ENCODE data around the gene SSBP3. TPM values are rescaled to one million over a fixed set of nuclear protein-coding genes. Genes with fewer than 3 reads are reported as not detected.

SSBP3 gene
- total RNA-seq, 2 donors from 2014 or later: 63.8 to 76.5 TPM

DNA sequence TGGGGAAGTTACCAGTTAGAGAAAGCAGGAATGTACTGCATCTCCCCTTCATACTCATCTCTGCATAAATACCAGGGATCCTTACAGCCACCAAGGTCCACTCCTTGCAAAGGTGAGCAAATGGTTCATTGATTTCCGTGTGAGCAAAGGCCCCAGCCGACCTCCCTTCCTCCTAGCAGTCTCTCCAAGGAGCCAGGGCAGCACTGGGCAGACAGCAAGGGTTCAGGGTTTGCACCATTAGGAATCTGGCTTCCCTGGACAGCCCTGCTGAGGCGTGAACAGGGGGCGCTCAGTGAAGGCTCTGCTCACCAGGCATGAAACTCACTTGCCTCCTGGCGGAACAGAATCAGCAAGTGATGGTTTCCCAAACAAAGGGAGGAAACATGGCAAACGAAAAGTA is 140.5 kb downstream of the SSBP3 start:
- no peaks in the 10 kb centered on the region for H3K27me3 ChIP-seq
- no peak for DNase-seq
- no peaks in the 10 kb centered on the region for H3K36me3 ChIP-seq
- no peaks in the 10 kb centered on the region for H3K9me3 ChIP-seq
- no peak for TF ChIP-seq CTCF (IDR thresholded peaks at IDR 0.05)
- intact Hi-C loops (cut with DNase I): no loop called here
- H3K4me1 ChIP-seq: no peaks in the 10 kb centered on the region
- no peak overlapping the region for H3K4me3 ChIP-seq
- no peak overlapping the region for H3K9ac ChIP-seq (ENCODE audit: low read depth in 2 of 2, low read length in 2 of 2)
- no peak overlapping the region for H3K27ac ChIP-seq

DNA sequence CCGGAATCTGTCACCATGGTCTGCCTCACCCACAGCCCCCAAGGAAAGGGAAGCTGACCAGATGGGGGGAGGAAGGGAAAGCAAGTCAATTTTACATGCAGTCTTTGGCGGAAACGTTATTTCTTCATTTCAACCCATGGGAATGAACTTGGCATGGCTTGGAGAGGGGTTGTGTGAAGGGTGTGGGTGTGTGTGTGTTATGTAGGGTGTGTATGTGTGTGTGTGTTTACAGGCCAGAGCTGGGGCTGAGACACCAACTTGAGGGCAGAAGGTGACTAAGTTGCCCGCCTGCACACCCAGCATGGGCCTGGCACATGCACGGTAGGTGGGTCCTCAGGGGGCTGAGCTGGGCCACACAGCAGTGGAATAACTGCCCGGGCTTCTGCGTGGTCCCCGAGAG is 141.1 kb downstream of the SSBP3 start:
- intact Hi-C loops (cut with DNase I): no loop called here
- no peak overlapping the region for H3K4me3 ChIP-seq
- no peaks in the 10 kb centered on the region for H3K4me1 ChIP-seq
- no peaks in the 10 kb centered on the region for H3K36me3 ChIP-seq
- no peaks in the 10 kb centered on the region for H3K27me3 ChIP-seq
- no peak overlapping the region for H3K27ac ChIP-seq
- no peak for TF ChIP-seq CTCF (IDR thresholded peaks at IDR 0.05)
- H3K9ac ChIP-seq (ENCODE audit: low read depth in 2 of 2, low read length in 2 of 2): no peak overlapping the region
- no peaks in the 10 kb centered on the region for H3K9me3 ChIP-seq
- DNase-seq: no peak

- Histone ChIP-seq H3K9me3 (no peaks in the 10 kb centered on the region), H3K4me3 (no peak overlapping the region), H3K9ac (ENCODE audit: low read depth in 2 of 2, low read length in 2 of 2) (no peak overlapping the region), H3K36me3 (no peaks in the 10 kb centered on the region), H3K27ac (no peak overlapping the region), H3K27me3 (no peaks in the 10 kb centered on the region), H3K4me1 (no peaks in the 10 kb centered on the region)
- intact Hi-C loops (cut with DNase I): no loop called here
- DNase-seq: no peak
- TF ChIP-seq CTCF (IDR thresholded peaks at IDR 0.05): no peak
Measured at GRCh38 chr1:54263601-54264226, 142.5 kb downstream of the SSBP3 start.

DNA sequence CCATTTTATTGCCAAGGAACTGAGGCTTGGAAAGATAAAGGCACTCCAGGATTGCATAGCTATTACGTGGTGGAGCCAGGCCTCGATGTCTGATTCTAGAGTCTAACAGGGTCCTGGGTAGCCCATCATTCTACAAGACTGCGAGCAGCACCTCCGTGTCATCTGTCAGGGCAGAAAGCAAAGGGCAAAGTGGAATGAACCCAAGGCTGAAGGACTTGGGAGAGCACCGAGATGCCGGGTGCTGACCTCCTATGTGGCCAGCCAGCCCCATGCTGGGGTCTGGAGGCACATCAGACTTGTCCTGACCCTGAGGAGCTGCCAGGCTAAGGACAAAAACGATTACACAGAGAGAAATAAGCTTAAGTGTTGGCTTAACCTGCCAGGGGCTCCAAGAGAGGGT is 143.9 kb downstream of the SSBP3 start:
- no peak for TF ChIP-seq CTCF (IDR thresholded peaks at IDR 0.05)
- no peak for DNase-seq
- Histone ChIP-seq H3K4me1 (no peaks in the 10 kb centered on the region), H3K27me3 (no peaks in the 10 kb centered on the region), H3K36me3 (no peaks in the 10 kb centered on the region), H3K27ac (no peak overlapping the region), H3K9ac (ENCODE audit: low read depth in 2 of 2, low read length in 2 of 2) (no peak overlapping the region), H3K9me3 (no peaks in the 10 kb centered on the region), H3K4me3 (no peak overlapping the region)
- intact Hi-C loops (cut with DNase I): no loop called here

GRCh38 chr1:54260810-54261209 is 145.4 kb downstream of the SSBP3 start:
- TF ChIP-seq CTCF (IDR thresholded peaks at IDR 0.05): no peak
- Histone ChIP-seq H3K9ac (ENCODE audit: low read depth in 2 of 2, low read length in 2 of 2) (no peak overlapping the region), H3K36me3 (no peaks in the 10 kb centered on the region), H3K4me1 (no peaks in the 10 kb centered on the region), H3K4me3 (no peak overlapping the region), H3K9me3 (no peaks in the 10 kb centered on the region), H3K27ac (no peak overlapping the region), H3K27me3 (no peaks in the 10 kb centered on the region)
- intact Hi-C loops (cut with DNase I): no loop called here
- DNase-seq: no peak
